ENCODE measurements around the gene ACAP1.

ACAP1 gene

DNA sequence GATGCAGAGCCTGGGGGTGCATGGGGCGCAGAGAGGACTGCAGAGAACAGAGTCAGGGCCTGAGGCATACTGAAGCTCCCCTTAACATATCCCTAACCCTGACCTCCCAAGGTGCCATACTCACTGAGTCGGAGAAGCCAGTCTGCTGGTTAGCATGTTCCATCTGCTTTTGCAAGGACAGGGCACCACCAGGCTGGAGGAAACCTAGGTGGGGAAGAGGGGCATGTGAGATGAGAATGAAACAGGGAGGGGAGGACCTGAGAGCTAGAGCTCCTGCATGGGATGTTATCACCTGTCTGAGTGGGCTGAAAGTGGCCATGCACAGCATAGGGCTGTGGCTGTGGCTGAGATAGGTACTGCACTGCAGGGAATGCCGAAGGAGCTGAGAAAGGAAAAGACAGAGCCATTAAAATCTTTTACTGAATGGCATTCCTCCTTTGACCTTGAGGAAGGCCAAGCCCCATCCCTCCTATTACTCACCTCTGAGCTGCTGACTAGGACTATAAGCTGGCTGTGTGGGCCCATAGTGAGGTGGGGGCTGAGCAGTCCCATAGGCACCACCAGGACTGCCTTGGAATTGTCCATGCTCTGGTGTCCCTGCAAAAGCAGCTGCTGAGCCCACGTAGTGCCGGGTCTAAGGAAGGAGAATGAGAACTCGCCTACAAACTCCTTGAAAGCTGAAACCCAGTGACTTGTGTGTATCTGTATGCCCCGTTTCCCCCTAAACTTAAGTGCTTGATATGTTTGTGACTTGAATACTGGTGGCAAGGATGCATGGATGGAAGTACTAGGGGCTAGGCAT lies 23.0 kb upstream of the ACAP1 start:
- peaks cover 79% of the 10 kb centered on the region for H3K36me3 ChIP-seq (ENCODE audit: control insufficient read depth, insufficient read depth, low read length)
- no peak overlapping the region for H3K27ac ChIP-seq (ENCODE audit: low read depth, low read length)
- peak overlapping the region; percentile 84 for H3K9ac ChIP-seq (ENCODE audit: low read length)
- H3K4me3 ChIP-seq (ENCODE audit: low read depth, low read length): peak overlapping the region; percentile 90
- H3K27me3 ChIP-seq (ENCODE audit: control insufficient read depth, insufficient read depth, low read length): no peaks in the 10 kb centered on the region
- peaks cover 18% of the 10 kb centered on the region for H3K4me1 ChIP-seq (ENCODE audit: control insufficient read depth, insufficient read depth, low read length)
- H3K9me3 ChIP-seq (ENCODE audit: control insufficient read depth, insufficient read depth, low read depth, low read length): no peaks in the 10 kb centered on the region

DNA sequence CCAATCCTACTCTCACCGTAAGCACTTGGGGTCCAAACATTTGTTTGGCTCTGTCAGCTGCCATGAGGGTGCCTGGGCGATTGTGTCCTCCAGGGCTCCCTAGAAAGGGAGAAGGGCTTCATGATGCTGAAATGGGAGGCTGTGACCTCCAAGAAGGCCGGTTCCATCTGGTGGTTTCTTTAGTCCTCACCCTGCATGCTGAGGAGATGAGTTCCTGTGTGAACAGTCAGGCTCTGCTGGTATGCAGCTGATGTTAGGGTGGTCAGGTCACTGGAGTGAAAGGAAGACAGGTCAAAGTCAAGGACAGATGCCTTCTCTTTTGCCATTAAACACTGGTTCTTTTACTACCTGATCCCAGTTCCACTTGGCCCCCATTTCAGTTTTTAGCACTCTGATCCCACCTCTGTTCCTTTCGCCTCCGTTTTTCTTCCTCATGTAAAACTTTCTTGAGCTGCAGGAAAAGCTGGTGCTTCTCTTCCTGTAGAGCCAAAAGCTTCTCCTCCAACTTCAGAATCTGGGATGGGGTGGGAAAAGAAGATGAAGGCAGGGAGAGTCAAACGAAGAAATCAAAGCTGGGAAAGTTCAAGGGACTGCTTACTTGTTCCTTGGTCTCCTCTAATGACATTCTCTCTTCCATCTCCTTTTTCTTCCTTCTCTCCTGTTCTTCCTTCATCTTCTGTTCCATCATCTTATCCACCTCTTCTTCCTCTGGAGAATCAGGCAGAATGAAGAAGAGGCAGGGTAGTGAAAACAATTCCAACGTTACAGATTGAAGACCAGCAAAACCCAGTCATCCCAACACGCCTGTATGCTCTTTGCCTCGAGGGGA lies 22.2 kb upstream of the ACAP1 start:
- H3K9ac ChIP-seq (ENCODE audit: low read length): peak overlapping the region; percentile 84
- H3K27ac ChIP-seq (ENCODE audit: low read depth, low read length): 0 out of 2 replicates have a peak overlapping the region, but pooled peaks have one; percentile 59
- peaks cover 17% of the 10 kb centered on the region for H3K4me1 ChIP-seq (ENCODE audit: control insufficient read depth, insufficient read depth, low read length)
- H3K9me3 ChIP-seq (ENCODE audit: control insufficient read depth, insufficient read depth, low read depth, low read length): no peaks in the 10 kb centered on the region
- peak overlapping the region; percentile 90 for H3K4me3 ChIP-seq (ENCODE audit: low read depth, low read length)
- H3K36me3 ChIP-seq (ENCODE audit: control insufficient read depth, insufficient read depth, low read length): peaks cover 82% of the 10 kb centered on the region
- H3K27me3 ChIP-seq (ENCODE audit: control insufficient read depth, insufficient read depth, low read length): no peaks in the 10 kb centered on the region

DNA sequence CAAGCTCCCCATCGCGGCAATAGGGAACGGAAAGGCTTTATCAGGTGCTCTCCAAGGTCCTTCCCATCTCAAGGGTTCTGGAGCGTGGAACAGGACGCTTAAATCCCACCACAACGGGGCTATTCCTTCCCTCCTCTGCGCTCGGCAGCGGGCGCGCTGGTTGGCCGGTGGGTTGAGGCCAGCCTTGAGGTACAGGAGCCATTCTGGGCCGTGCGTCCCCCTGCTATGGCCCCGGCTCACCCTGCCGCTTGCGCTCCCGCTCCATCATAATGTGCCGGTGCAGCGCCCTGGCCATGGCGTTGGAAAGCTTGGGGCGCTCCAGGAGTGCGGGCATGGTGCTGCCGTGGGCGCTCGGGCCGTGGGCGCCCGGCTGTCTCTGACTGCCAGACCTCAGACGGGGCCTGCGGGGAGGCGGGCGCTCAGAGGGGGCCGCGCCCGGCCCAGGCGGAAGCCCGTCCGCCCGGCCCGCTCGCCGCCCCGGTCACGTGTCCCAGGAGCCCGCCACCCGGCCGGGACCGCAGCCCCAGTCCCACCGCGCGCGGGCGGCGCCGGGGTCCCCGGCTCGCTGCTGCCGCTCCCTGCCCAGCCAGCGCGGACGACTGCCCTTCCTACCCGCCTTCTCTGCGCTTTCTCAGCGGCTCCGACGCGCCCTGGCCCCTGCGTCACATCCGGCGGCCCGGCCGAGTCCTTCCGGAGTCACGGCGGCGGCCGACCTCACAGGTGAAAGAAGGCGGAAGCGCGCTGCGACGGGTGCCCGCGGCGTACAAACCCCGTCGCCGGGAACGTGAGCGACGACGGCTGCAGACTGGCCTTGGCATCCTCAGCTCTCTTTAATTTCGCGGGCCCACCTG lies 21.4 kb upstream of the ACAP1 start, which contains the start of gene GPS2:
GPS2 (minus strand) TSS at position 642 of the 851 bp plus-strand sequence; CDS start at position 334, 308 bp downstream.
- peak within 1 kb of the TSS; percentile 84 for H3K9ac ChIP-seq (ENCODE audit: low read length)
- H3K36me3 ChIP-seq (ENCODE audit: control insufficient read depth, insufficient read depth, low read length): peaks cover 74% of the 10 kb centered on the region
- H3K9me3 ChIP-seq (ENCODE audit: control insufficient read depth, insufficient read depth, low read depth, low read length): no peaks in the 10 kb centered on the region
- H3K4me1 ChIP-seq (ENCODE audit: control insufficient read depth, insufficient read depth, low read length): peaks cover 14% of the 10 kb centered on the region
- H3K27ac ChIP-seq (ENCODE audit: low read depth, low read length): peak within 1 kb of the TSS; percentile 94
- no peaks in the 10 kb centered on the region for H3K27me3 ChIP-seq (ENCODE audit: control insufficient read depth, insufficient read depth, low read length)
- H3K4me3 ChIP-seq (ENCODE audit: low read depth, low read length): peak within 1 kb of the TSS; percentile 90

DNA sequence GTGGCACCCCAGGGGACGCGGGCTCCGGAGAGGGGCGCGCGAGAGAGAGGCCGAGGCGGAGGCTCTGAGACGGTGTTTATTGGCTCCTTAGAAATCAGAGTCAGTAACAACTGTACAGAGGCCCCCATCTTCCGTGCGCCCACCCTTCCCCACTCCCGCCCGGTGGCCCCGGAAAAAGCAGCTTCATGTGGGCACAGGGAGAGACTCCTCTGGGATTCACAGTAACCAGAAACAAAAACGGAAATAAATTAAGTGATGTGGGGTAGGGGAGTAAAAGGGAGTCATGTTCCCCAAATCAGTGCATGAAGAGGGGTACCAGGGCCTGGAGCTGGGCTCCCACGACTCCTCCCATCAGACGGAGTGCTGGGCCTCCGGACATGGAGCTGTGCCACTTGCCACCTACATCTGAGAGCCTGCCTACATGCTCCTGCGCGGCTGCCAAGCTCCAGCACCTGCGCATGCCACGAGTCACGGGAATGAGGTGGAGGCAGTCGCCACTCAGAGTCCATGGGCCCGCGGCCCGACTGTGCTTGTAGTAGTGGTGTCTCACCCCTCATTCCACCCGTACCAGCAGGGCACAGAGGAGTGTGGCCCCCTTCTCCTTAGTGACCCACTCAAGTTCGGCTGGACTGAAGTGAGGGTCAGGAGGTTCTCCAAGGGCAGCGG lies 20.6 kb upstream of the ACAP1 start:
- H3K27me3 ChIP-seq (ENCODE audit: control insufficient read depth, insufficient read depth, low read length): no peaks in the 10 kb centered on the region
- H3K4me1 ChIP-seq (ENCODE audit: control insufficient read depth, insufficient read depth, low read length): peaks cover 14% of the 10 kb centered on the region
- H3K36me3 ChIP-seq (ENCODE audit: control insufficient read depth, insufficient read depth, low read length): peaks cover 72% of the 10 kb centered on the region
- H3K9ac ChIP-seq (ENCODE audit: low read length): peak overlapping the region; percentile 84
- H3K4me3 ChIP-seq (ENCODE audit: low read depth, low read length): peak overlapping the region; percentile 90
- peak overlapping the region; percentile 94 for H3K27ac ChIP-seq (ENCODE audit: low read depth, low read length)
- H3K9me3 ChIP-seq (ENCODE audit: control insufficient read depth, insufficient read depth, low read depth, low read length): no peaks in the 10 kb centered on the region

DNA sequence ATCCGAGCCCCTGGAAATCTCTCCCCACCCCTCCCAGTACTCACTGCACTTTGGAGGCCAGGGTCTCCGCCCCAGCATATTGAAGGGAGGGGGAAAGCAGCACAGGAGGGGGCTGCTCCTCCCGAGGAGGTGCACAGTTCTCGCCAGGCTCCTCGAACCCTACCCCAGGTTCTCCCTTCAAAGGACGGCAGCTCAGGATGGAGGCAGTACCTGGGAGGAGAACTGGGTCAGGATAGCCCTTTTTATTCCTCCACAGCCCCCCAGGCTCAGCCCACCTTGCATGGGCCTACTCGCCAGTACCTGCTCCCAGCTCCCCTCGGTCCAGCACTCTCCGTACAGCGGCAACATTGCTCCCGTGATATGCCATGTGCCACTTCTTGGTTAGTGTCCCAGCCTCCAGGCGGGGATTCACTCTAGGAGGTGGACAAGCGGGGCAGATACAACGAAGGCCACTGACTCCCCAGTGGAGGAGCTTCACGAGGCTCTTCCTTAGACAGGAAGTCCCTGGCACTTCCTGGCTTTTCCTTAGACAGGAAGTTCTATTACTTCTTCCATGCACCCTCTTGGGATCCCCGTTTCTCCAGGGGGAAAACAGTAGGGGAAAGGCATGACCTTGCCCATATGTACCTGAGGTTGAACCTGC lies 19.0 kb upstream of the ACAP1 start:
- Histone ChIP-seq H3K9ac (ENCODE audit: low read length) (no peak overlapping the region), H3K9me3 (ENCODE audit: control insufficient read depth, insufficient read depth, low read depth, low read length) (no peaks in the 10 kb centered on the region), H3K4me1 (ENCODE audit: control insufficient read depth, insufficient read depth, low read length) (peaks cover 14% of the 10 kb centered on the region), H3K27ac (ENCODE audit: low read depth, low read length) (no peak overlapping the region), H3K4me3 (ENCODE audit: low read depth, low read length) (no peak overlapping the region), H3K27me3 (ENCODE audit: control insufficient read depth, insufficient read depth, low read length) (no peaks in the 10 kb centered on the region), H3K36me3 (ENCODE audit: control insufficient read depth, insufficient read depth, low read length) (peaks cover 73% of the 10 kb centered on the region)

DNA sequence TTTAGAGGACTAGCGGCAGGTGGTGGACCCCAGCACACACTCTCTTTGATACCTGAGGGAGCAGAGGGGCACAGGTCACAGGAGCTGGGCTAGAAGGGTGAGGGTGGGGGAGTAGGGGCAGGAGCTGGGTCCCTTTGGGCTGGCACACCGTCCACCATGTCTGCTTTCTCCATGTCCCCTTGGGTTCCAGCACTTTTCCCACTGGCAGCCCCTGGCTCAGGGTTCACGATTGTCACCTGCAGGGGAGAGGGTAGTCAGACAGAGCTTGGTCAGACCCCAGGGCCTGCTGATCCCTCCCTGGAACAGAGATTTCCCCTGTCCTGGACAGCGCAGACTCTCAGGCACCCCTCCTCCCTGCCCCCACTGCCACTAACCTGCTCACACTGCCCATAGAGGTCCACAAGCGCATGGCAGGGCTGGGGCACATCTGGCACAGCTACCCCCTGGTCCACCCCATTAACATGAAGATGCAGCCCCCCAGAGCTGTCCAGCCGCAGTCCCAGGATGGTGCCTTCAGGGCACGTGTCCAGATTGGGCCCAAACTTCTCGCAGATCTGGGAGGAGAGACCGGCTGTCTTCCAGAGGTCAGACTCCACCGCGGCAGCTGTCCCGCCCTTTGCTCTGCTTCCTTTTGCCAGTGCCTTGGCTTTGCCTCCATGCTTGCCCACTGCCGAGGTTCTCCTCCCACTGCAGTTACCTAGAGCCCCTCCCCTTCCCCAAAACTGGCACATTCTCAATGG lies 18.0 kb upstream of the ACAP1 start:
- no peak overlapping the region for H3K27ac ChIP-seq (ENCODE audit: low read depth, low read length)
- H3K9me3 ChIP-seq (ENCODE audit: control insufficient read depth, insufficient read depth, low read depth, low read length): no peaks in the 10 kb centered on the region
- no peaks in the 10 kb centered on the region for H3K27me3 ChIP-seq (ENCODE audit: control insufficient read depth, insufficient read depth, low read length)
- peaks cover 73% of the 10 kb centered on the region for H3K36me3 ChIP-seq (ENCODE audit: control insufficient read depth, insufficient read depth, low read length)
- H3K4me1 ChIP-seq (ENCODE audit: control insufficient read depth, insufficient read depth, low read length): peaks cover 14% of the 10 kb centered on the region
- no peak overlapping the region for H3K4me3 ChIP-seq (ENCODE audit: low read depth, low read length)
- no peak overlapping the region for H3K9ac ChIP-seq (ENCODE audit: low read length)

DNA sequence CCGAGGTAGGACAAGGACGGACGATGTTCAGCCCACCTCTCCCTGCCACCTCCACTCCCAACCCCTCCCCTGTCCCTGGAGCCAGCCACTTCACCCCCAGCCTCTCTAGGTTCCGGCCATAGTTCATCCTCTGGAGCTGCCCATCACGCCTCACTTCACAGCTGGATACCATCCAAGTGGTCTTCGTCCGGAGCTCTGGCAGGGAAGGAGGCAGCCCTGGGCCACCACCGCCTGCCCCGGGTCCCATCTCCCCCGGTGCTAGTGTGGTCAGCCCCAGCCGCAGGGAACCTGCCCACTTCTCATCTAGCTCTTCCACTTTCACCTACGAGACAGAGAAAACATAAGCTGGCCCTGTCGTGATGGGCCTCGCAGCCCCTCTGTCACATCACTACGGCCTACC lies 14.9 kb upstream of the ACAP1 start:
- Histone ChIP-seq H3K27ac (ENCODE audit: low read depth, low read length) (no peak overlapping the region), H3K36me3 (ENCODE audit: control insufficient read depth, insufficient read depth, low read length) (peaks cover 83% of the 10 kb centered on the region), H3K4me1 (ENCODE audit: control insufficient read depth, insufficient read depth, low read length) (no peaks in the 10 kb centered on the region), H3K27me3 (ENCODE audit: control insufficient read depth, insufficient read depth, low read length) (no peaks in the 10 kb centered on the region), H3K4me3 (ENCODE audit: low read depth, low read length) (no peak overlapping the region), H3K9ac (ENCODE audit: low read length) (no peak overlapping the region), H3K9me3 (ENCODE audit: control insufficient read depth, insufficient read depth, low read depth, low read length) (no peaks in the 10 kb centered on the region)

DNA sequence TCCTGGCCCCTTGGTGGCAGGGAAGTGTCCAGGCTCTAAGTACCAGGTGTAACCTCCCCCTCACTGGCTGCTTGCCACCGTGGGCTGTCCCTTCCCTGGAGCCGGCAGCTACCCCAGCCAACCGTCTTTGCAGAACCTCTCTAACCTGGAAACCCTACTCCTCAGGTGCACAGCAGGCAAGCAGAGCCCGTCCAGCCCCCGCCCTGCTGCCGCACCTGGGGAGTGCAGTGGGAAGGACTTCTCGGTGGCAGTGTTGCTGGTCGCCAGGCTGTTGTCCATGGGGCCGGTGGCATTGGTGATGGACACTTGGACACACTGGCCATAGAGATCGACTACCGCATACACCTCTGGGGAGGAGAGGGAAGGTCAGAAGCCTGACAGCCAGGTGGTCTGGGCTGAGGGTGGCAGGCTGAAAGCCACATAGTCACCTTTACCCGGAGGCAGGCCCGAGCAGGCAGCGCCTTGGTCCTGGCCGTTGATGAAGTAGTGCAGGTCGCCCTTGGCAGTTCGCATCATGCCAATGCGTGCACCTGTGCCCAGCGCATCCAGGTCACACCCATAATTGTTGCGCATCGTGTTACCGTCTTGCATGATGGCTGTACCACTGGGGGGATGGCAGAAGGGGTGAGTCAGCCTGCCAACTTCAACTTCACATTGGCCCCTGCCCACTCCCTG lies 13.7 kb upstream of the ACAP1 start:
- H3K27me3 ChIP-seq (ENCODE audit: control insufficient read depth, insufficient read depth, low read length): no peaks in the 10 kb centered on the region
- H3K4me1 ChIP-seq (ENCODE audit: control insufficient read depth, insufficient read depth, low read length): no peaks in the 10 kb centered on the region
- no peaks in the 10 kb centered on the region for H3K9me3 ChIP-seq (ENCODE audit: control insufficient read depth, insufficient read depth, low read depth, low read length)
- H3K36me3 ChIP-seq (ENCODE audit: control insufficient read depth, insufficient read depth, low read length): peaks cover 80% of the 10 kb centered on the region
- no peak overlapping the region for H3K4me3 ChIP-seq (ENCODE audit: low read depth, low read length)
- H3K9ac ChIP-seq (ENCODE audit: low read length): no peak overlapping the region
- H3K27ac ChIP-seq (ENCODE audit: low read depth, low read length): no peak overlapping the region

DNA sequence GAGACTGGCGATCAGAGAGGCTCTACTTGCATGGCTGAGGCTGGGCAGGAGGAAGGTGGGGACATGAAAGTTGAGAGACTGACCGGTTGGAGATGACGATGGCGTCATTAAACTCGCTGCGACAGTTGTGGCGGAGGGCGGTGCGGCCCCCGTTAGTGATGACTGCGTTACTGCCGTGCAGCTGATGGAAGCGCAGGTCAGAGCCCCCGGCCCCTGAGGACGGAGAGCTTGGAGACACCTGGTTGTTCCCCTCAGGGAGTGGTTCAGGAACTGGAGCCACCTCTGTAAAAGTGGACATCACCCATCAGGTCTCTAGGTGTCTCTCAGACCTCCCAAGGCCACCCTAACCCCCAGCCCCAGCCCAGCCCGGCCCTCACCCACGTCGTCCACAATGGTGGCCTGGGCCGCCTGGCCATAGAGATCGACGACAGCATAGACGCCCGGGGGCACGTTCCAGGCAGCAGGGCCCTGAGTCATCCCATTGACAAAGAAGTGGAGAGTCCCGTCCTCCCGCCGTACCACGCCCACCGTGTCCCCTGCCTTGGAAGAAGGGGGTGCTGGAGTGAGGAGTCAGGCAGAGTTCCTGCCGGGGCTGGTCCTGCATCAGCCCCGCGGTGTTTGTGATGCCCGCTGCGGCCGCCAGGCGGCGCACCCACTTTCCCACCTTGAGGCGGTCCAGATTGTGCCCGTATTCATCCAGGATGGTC lies 12.4 kb upstream of the ACAP1 start:
- no peaks in the 10 kb centered on the region; the same call in 1 of the 2 replicates for H3K4me1 ChIP-seq (ENCODE audit: control insufficient read depth, insufficient read depth, low read length)
- H3K36me3 ChIP-seq (ENCODE audit: control insufficient read depth, insufficient read depth, low read length): peaks cover 68% of the 10 kb centered on the region
- no peaks in the 10 kb centered on the region for H3K27me3 ChIP-seq (ENCODE audit: control insufficient read depth, insufficient read depth, low read length)
- H3K27ac ChIP-seq (ENCODE audit: low read depth, low read length): no peak overlapping the region
- H3K9ac ChIP-seq (ENCODE audit: low read length): no peak overlapping the region
- H3K4me3 ChIP-seq (ENCODE audit: low read depth, low read length): no peak overlapping the region
- no peaks in the 10 kb centered on the region for H3K9me3 ChIP-seq (ENCODE audit: control insufficient read depth, insufficient read depth, low read depth, low read length)
